Measurements from ENCODE around the gene GDF10.
A peak's percentile ranks its signal among the peaks of the same experiment; 100 is the strongest.

GDF10 gene

GRCh38 chr10:47309408-47310089 lies 9.6 kb downstream of the GDF10 start:
- TF ChIP-seq CTCF (IDR thresholded peaks at IDR 0.05; ENCODE audit: low read depth, low read length, missing control alignments) = peak; percentile 38
- no peak overlapping the region for H3K4me3 ChIP-seq (replicated peaks; ENCODE audit: low read depth, low read length)
- no peak for DNase-seq (ENCODE audit: extremely low read depth, low read depth)

GRCh38 chr10:47310090-47310505 lies 10.1 kb downstream of the GDF10 start:
- no peak overlapping the region for H3K4me3 ChIP-seq (replicated peaks; ENCODE audit: low read depth, low read length)
- no peak for DNase-seq (ENCODE audit: extremely low read depth, low read depth)
- no peak for TF ChIP-seq CTCF (IDR thresholded peaks at IDR 0.05; ENCODE audit: low read depth, low read length, missing control alignments)

GRCh38 chr10:47311193-47311931 lies 11.4 kb downstream of the GDF10 start:
- no peak overlapping the region for H3K4me3 ChIP-seq (replicated peaks; ENCODE audit: low read depth, low read length)
- no peak for TF ChIP-seq CTCF (IDR thresholded peaks at IDR 0.05; ENCODE audit: low read depth, low read length, missing control alignments)
- DNase-seq (ENCODE audit: extremely low read depth, low read depth) = no peak

- peak; percentile 89 for TF ChIP-seq CTCF (IDR thresholded peaks at IDR 0.05; ENCODE audit: low read depth, low read length, missing control alignments)
- H3K4me3 ChIP-seq (replicated peaks; ENCODE audit: low read depth, low read length) = no peak overlapping the region
- peak; percentile 3 for DNase-seq (ENCODE audit: extremely low read depth, low read depth)
Measured at GRCh38 chr10:47311932-47312662, 12.1 kb downstream of the GDF10 start.

GRCh38 chr10:47312663-47312995 lies 12.6 kb downstream of the GDF10 start:
- DNase-seq (ENCODE audit: extremely low read depth, low read depth) = no peak
- TF ChIP-seq CTCF (IDR thresholded peaks at IDR 0.05; ENCODE audit: low read depth, low read length, missing control alignments) = no peak
- no peak overlapping the region for H3K4me3 ChIP-seq (replicated peaks; ENCODE audit: low read depth, low read length)

- H3K4me3 ChIP-seq (replicated peaks; ENCODE audit: low read depth, low read length) = no peak overlapping the region
- no peak for TF ChIP-seq CTCF (IDR thresholded peaks at IDR 0.05; ENCODE audit: low read depth, low read length, missing control alignments)
- DNase-seq (ENCODE audit: extremely low read depth, low read depth) = no peak
Measured at GRCh38 chr10:47314416-47314970, 14.5 kb downstream of the GDF10 start.
